Endothelial cell of umbilical vein (primary cell): ENCODE results near the gene CLEC2L. TPM values are rescaled to one million over a fixed set of nuclear protein-coding genes. Genes with fewer than 3 reads are reported as not detected.

Experiments used
- BruUV-seq: library from RNA; stranded (reverse); fragments of 400-500 nt; replicated peaks from 2 replicates; lab custom pipeline; 2021; lab: Mats Ljungman, UMichigan
- CTCF ChIA-PET: fragments of 300-600, 350-600 bp; sonication (Branson Sonifier 250); formaldehyde crosslinking; loops from one replicate; lab custom pipeline; 2021; ENCODE audit warnings: antibody characterized with exemption, inconsistent platforms; lab: Charles Lee
- POLR2A ChIA-PET: fragments of 300-600, 350-600 bp; sonication (Branson Sonifier 250); formaldehyde crosslinking; loops from one replicate; lab custom pipeline; 2021; ENCODE audit warnings: antibody characterized with exemption, inconsistent platforms; lab: Charles Lee
- DNase-seq: peaks from one replicate; pipeline ENCODE4 v3.0.0-alpha.2; 2011; ENCODE audit warnings: low read depth, low spot score
- FAIRE-seq: peaks from 2 replicates; lab custom pipeline; 2011; peaks lifted over from hg19 to GRCh38; lab: Jason Lieb, UNC
- H2AFZ ChIP-seq: 2 replicates; pipeline ENCODE4 v1.6.0; 2012; ENCODE audit warnings: low read depth, low read length, control low read depth, inconsistent platforms
- H3K27ac ChIP-seq: 2 replicates; pipeline ENCODE4 v1.5.1; 2011; ENCODE audit warnings: low read depth, mild to moderate bottlenecking, control low read depth, low read length, moderate library complexity; ENCODE audit not compliant: insufficient read depth
- H3K27me3 ChIP-seq, 2 experiments: 2 replicates each; pipeline versions ENCODE4 v1.6.0 to v1.6.1; 2011; ENCODE audit warnings: low read length in 2 of 2, mixed read lengths in 1 of 2; ENCODE audit not compliant: control insufficient read depth in 2 of 2, insufficient read depth in 2 of 2
- H3K36me3 ChIP-seq, 2 experiments: 2 replicates in 1 of 2; 3 replicates in 1 of 2; pipeline ENCODE4 v1.5.1; 2011; ENCODE audit warnings: low read length in 2 of 2, mild to moderate bottlenecking in 1 of 2, moderate library complexity in 1 of 2; ENCODE audit not compliant: control insufficient read depth in 2 of 2, insufficient read depth in 2 of 2; ENCODE audit errors: extremely low read depth in 1 of 2
- H3K4me1 ChIP-seq: 3 replicates; pipeline ENCODE4 v1.5.1; 2011; ENCODE audit warnings: mild to moderate bottlenecking, low read length; ENCODE audit not compliant: control insufficient read depth, insufficient read depth; ENCODE audit errors: extremely low read depth
- H3K4me2 ChIP-seq: 2 replicates; pipeline ENCODE4 v1.6.1; 2011; ENCODE audit warnings: low read length, control low read depth, mixed read lengths; ENCODE audit not compliant: insufficient read depth
- H3K4me3 ChIP-seq, 3 experiments: fragments of 200-600 bp in 1 of 3; sonication (generic), shearing (Covaris generic) in 1 of 3; replicated peaks in 1 of 3; 2 replicates each; pipeline ENCODE4 v1.5.1; 2011 to 2016; ENCODE audit warnings: control low read depth in 3 of 3, low read length in 3 of 3, mild to moderate bottlenecking in 2 of 3, inconsistent platforms in 1 of 3, low read depth in 1 of 3, moderate library complexity in 1 of 3; ENCODE audit not compliant: insufficient read depth in 1 of 3
- H3K79me2 ChIP-seq: 2 replicates; pipeline ENCODE4 v1.6.0; 2012; ENCODE audit warnings: low read length, inconsistent platforms; ENCODE audit not compliant: control insufficient read depth, insufficient read depth
- H3K9ac ChIP-seq: replicated peaks from 2 replicates; pipeline ENCODE3; 2011; ENCODE audit warnings: low read length, control low read depth; ENCODE audit not compliant: insufficient read depth; ENCODE audit errors: extremely low read depth
- H3K9me1 ChIP-seq: replicated peaks from 3 replicates; pipeline ENCODE4 v1.6.0; 2011; ENCODE audit warnings: mild to moderate bottlenecking, low read length; ENCODE audit not compliant: control insufficient read depth, insufficient read depth; ENCODE audit errors: extremely low read depth
- H3K9me3 ChIP-seq: replicated peaks from 2 replicates; pipeline ENCODE4 v1.5.1; 2012; ENCODE audit warnings: low read length, inconsistent platforms; ENCODE audit not compliant: control insufficient read depth, insufficient read depth
- H4K20me1 ChIP-seq: replicated peaks from 2 replicates; pipeline ENCODE3; 2011; ENCODE audit warnings: mild to moderate bottlenecking, low read length; ENCODE audit not compliant: control insufficient read depth, insufficient read depth; ENCODE audit errors: extremely low read depth
- CTCF ChIP-seq, 2 donors: IDR thresholded peaks; 1 replicate in 1 of 2; 2 replicates in 1 of 2; pipeline ENCODE4 v1.5.1; 2011; ENCODE audit warnings: low read length in 2 of 2, mild to moderate bottlenecking in 2 of 2, moderate library complexity in 2 of 2, control low read depth in 1 of 2, inconsistent platforms in 1 of 2, low read depth in 1 of 2; ENCODE audit not compliant: insufficient read depth in 1 of 2; ENCODE audit errors: extremely low read depth in 1 of 2
- FOS ChIP-seq: IDR thresholded peaks from 2 replicates; pipeline ENCODE4 v1.6.1; 2011; ENCODE audit warnings: mild to moderate bottlenecking, low read length, moderate library complexity, borderline replicate concordance; ENCODE audit not compliant: insufficient read depth
- GATA2 ChIP-seq: IDR thresholded peaks from 2 replicates; pipeline ENCODE4 v1.7.0; 2011; ENCODE audit warnings: low read depth, mild to moderate bottlenecking, moderate library complexity, mixed read lengths, low read length; ENCODE audit not compliant: insufficient read length, insufficient read depth
- MAX ChIP-seq: IDR thresholded peaks from 2 replicates; pipeline ENCODE4 v1.6.1; 2011; ENCODE audit not compliant: insufficient read depth, insufficient read length
- MYC ChIP-seq: IDR thresholded peaks from one replicate; pipeline ENCODE4 v1.6.1; 2011; ENCODE audit warnings: mild to moderate bottlenecking, low read depth, low read length
- POLR2A ChIP-seq: IDR thresholded peaks from 2 replicates; pipeline ENCODE4 v1.6.1; 2012; ENCODE audit warnings: low read depth, mild to moderate bottlenecking, control low read depth, low read length
- POLR2AphosphoS5 ChIP-seq: IDR thresholded peaks from 2 replicates; pipeline ENCODE4 v1.6.1; 2012; ENCODE audit warnings: low read depth, mild to moderate bottlenecking, control low read depth, low read length, moderate library complexity; ENCODE audit not compliant: insufficient read depth
- dilution Hi-C: fragments of 300-500 bp; cut with MboI; formaldehyde crosslinking; loops from one replicate; pipeline ENCODE4 v1.15.0; 2019; ENCODE audit warnings: low sequenced_read_pairs; ENCODE audit not compliant: extremely low pct_ligation_motif_present
- intact Hi-C: fragments of 100-400 bp; cut with micrococcal nuclease; formaldehyde crosslinking; loops from one replicate; pipeline ENCODE4 v1.10.0; 2022
- polyA plus RNA-seq, 4 experiments: library from polyadenylated mRNA; depleted of rRNA in 3 of 4; stranded (reverse) in 3 of 4; unstranded in 1 of 4; fragments of >200 nt; gene quantifications; 2 replicates each; pipeline versions ENCODE4 v1.2.1 to v1.2.3, GENCODE V29; 2011 to 2012; ENCODE audit warnings: missing spikeins in 1 of 4
- total RNA-seq: library from RNA; stranded (reverse); gene quantifications from 2 replicates; pipeline ENCODE4 v1.2.3, GENCODE V29; 2021

The CLEC2L gene
- total and polyA plus RNA-seq, 2 donors (not counting 3 experiments of a cell fraction or from before 2014, with no cell fraction given) = not detected

GRCh38 chr7:139496528-139496927, 27.0 kb upstream of the CLEC2L start:
- intact Hi-C loops = no loop called here
- dilution Hi-C loops = no loop called here
- no peaks in the 10 kb centered on the region for H3K4me1 ChIP-seq
- DNase-seq = no peak
- H3K9me1 ChIP-seq = no peaks in the 10 kb centered on the region
- ChIA-PET CTCF (no interaction called here), POLR2A (no interaction called here)
- no peak overlapping the region for H3K9ac ChIP-seq
- H3K79me2 ChIP-seq = no peaks in the 10 kb centered on the region
- H2AFZ ChIP-seq = no peak overlapping the region
- TF ChIP-seq MYC (no peak), MAX (no peak), CTCF (IDR thresholded peaks at IDR 0.05; ENCODE audit: extremely low read depth in 1 of 2, insufficient read depth in 1 of 2, low read depth in 1 of 2, low read length in 2 of 2) (no peak), POLR2A (no peak), GATA2 (no peak), FOS (no peak), POLR2AphosphoS5 (no peak)
- no TSS peak for BruUV-seq
- H4K20me1 ChIP-seq = no peaks in the 10 kb centered on the region
- no peaks in the 10 kb centered on the region for H3K36me3 ChIP-seq
- H3K4me3 ChIP-seq = no peak overlapping the region
- H3K9me3 ChIP-seq = no peaks in the 10 kb centered on the region
- no peak overlapping the region for H3K4me2 ChIP-seq
- FAIRE-seq = no peak
- no peak overlapping the region for H3K27ac ChIP-seq
- peaks cover 0 to 6% of the 10 kb centered on the region in 2 experiments for H3K27me3 ChIP-seq
